Keratinocyte (primary cell): ENCODE data around the gene LAPTM5. TPM values are rescaled to one million over a fixed set of nuclear protein-coding genes. Genes with fewer than 3 reads are reported as not detected.

Source experiments
- DNase-seq: peaks from one replicate; pipeline ENCODE4 v3.0.0-alpha.2; 2011; ENCODE audit warnings: low read depth, missing footprints, low spot score
- FAIRE-seq: peaks from 2 replicates; lab custom pipeline; 2011; peaks lifted over from hg19 to GRCh38; lab: Jason Lieb, UNC
- H2AFZ ChIP-seq: 2 replicates; pipeline ENCODE4 v1.6.0; 2012; ENCODE audit warnings: low read length, control low read depth, inconsistent platforms; ENCODE audit not compliant: control insufficient read depth
- H3K27ac ChIP-seq: 2 replicates; pipeline ENCODE4 v1.5.1; 2011; ENCODE audit warnings: low read length; ENCODE audit not compliant: control insufficient read depth, insufficient read depth
- H3K27me3 ChIP-seq: 3 replicates; pipeline ENCODE4 v1.6.0; 2011; ENCODE audit warnings: low read length; ENCODE audit not compliant: control insufficient read depth, insufficient read depth; ENCODE audit errors: extremely low read depth
- H3K36me3 ChIP-seq, 2 experiments: 2 replicates in 1 of 2; 3 replicates in 1 of 2; pipeline ENCODE4 v1.5.1; 2011; ENCODE audit warnings: low read length in 2 of 2, mild to moderate bottlenecking in 1 of 2; ENCODE audit not compliant: control insufficient read depth in 2 of 2, insufficient read depth in 2 of 2; ENCODE audit errors: extremely low read depth in 1 of 2
- H3K4me1 ChIP-seq: 3 replicates; pipeline ENCODE4 v1.5.1; 2011; ENCODE audit warnings: low read length; ENCODE audit not compliant: control insufficient read depth, insufficient read depth; ENCODE audit errors: extremely low read depth
- H3K4me2 ChIP-seq: 3 replicates; pipeline ENCODE4 v1.6.0; 2011; ENCODE audit warnings: low read depth, low read length; ENCODE audit not compliant: control insufficient read depth, insufficient read depth; ENCODE audit errors: extremely low read depth
- H3K4me3 ChIP-seq, 3 experiments: fragments of 200-600 bp in 1 of 3; sonication (generic) in 1 of 3; 2 replicates in 2 of 3; 3 replicates in 1 of 3; pipeline ENCODE4 v1.5.1; 2011 to 2016; ENCODE audit warnings: low read length in 3 of 3, mild to moderate bottlenecking in 3 of 3, control low read depth in 2 of 3, inconsistent platforms in 1 of 3, low read depth in 1 of 3, mixed read lengths in 1 of 3, mixed run types in 1 of 3, moderate library complexity in 1 of 3; ENCODE audit not compliant: control insufficient read depth in 2 of 3, insufficient read depth in 2 of 3; ENCODE audit errors: extremely low read depth in 1 of 3
- H3K79me2 ChIP-seq: 2 replicates; pipeline ENCODE4 v1.6.0; 2012; ENCODE audit warnings: low read length; ENCODE audit not compliant: control insufficient read depth, insufficient read depth
- H3K9ac ChIP-seq: 3 replicates; pipeline ENCODE4 v1.6.0; 2011; ENCODE audit warnings: low read length; ENCODE audit not compliant: control insufficient read depth, insufficient read depth; ENCODE audit errors: extremely low read depth
- H3K9me1 ChIP-seq: 3 replicates; pipeline ENCODE4 v1.6.0; 2011; ENCODE audit warnings: low read length; ENCODE audit not compliant: control insufficient read depth, insufficient read depth; ENCODE audit errors: extremely low read depth
- H3K9me3 ChIP-seq: 2 replicates; pipeline ENCODE4 v1.5.1; 2012; ENCODE audit warnings: low read depth, low read length; ENCODE audit not compliant: control insufficient read depth
- H4K20me1 ChIP-seq: 3 replicates; pipeline ENCODE4 v1.6.0; 2011; ENCODE audit warnings: low read length; ENCODE audit not compliant: control insufficient read depth, insufficient read depth; ENCODE audit errors: extremely low read depth
- EZH2 ChIP-seq: IDR thresholded peaks from one replicate; pipeline ENCODE4 v1.6.1; 2012; ENCODE audit warnings: inconsistent platforms, mild to moderate bottlenecking, low read length, moderate library complexity
- dilution Hi-C: fragments of 300-500 bp; cut with MboI; formaldehyde crosslinking; loops from one replicate; pipeline ENCODE4 v1.7.0; 2020; ENCODE audit warnings: low sequenced_read_pairs; ENCODE audit not compliant: extremely low pct_ligation_motif_present
- polyA plus RNA-seq, 5 experiments: library from polyadenylated mRNA; depleted of rRNA in 3 of 5; stranded (reverse) in 3 of 5; stranded (forward) in 1 of 5; unstranded in 1 of 5; fragments of >200 nt; gene quantifications; 1 replicate in 1 of 5; 2 replicates in 3 of 5; 3 replicates in 1 of 5; pipeline versions ENCODE4 v1.2.1 to v1.2.3, GENCODE V29; 2011 to 2012; ENCODE audit warnings: missing spikeins in 2 of 5, low read depth in 1 of 5, low replicate concordance in 1 of 5
- TF ChIP-seq, protein P1 (sequence below), 3 experiments: IDR thresholded peaks in 1 of 3; conservative IDR thresholded peaks in 1 of 3; optimal IDR thresholded peaks in 1 of 3; 2 replicates in 2 of 3; 3 replicates in 1 of 3; pipeline versions ENCODE3 to v1.5.1; 2011; ENCODE audit warnings: low read length in 3 of 3, mild to moderate bottlenecking in 3 of 3, moderate library complexity in 2 of 3, control low read depth in 1 of 3, inconsistent platforms in 1 of 3; ENCODE audit not compliant: insufficient read depth in 2 of 3; ENCODE audit errors: extremely low read depth in 1 of 3

LAPTM5 gene
- polyA plus RNA-seq, 1 donor (not counting 4 experiments of a cell fraction or from before 2014, with no cell fraction given) = 0.18 TPM

GRCh38 chr1:30705698-30706097, 51.9 kb downstream of the LAPTM5 start:
- Histone ChIP-seq H3K9ac (no peak overlapping the region), H3K27me3 (no peaks in the 10 kb centered on the region), H3K9me1 (no peaks in the 10 kb centered on the region)

DNA sequence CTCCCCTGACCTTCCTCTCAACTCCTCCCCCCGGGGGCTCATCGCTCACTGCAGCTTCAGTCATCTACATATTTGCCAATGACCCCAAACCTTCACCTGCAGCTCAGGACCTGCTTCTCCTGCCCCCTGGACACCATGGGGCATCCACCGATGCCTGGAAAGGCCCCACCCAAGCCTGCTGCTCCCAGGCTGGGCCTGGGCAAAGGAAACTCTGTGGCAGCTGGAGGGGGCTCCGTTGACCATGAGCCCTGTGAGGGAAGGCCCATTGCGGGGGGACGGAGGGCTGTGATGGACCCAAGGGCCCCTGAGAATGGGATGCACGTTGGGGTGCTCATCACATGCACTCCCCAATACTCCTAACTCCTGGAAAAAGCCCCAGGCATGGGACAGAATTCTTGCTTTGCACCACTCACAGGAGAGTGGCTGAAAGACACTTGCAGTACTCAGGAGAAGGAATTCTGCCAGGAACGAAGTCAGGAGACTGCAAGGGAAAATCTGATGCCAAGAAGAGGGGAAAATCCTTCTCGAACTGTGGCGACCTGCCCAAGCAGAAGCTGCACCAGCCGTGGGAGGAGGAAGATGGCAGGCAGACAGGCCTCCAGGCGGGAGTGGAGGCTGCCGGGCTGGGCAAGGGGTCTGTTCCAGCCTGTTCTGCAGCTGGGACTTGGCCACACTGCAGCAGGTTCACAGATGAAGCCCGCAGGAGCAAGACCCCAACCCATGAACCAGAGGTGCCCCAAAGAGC, 52.6 kb downstream of the LAPTM5 start:
- dilution Hi-C loops = no loop called here
- Histone ChIP-seq H3K36me3 (no peaks in the 10 kb centered on the region), H3K79me2 (no peaks in the 10 kb centered on the region), H3K27ac (no peak overlapping the region), H3K4me1 (peaks cover 14% of the 10 kb centered on the region), H3K9me3 (no peaks in the 10 kb centered on the region), H4K20me1 (no peaks in the 10 kb centered on the region), H3K4me2 (no peak overlapping the region), H3K4me3 (no peak overlapping the region), H3K9ac (no peak overlapping the region), H3K27me3 (no peaks in the 10 kb centered on the region), H2AFZ (no peak overlapping the region), H3K9me1 (no peaks in the 10 kb centered on the region)
- TF ChIP-seq, protein P1, sequence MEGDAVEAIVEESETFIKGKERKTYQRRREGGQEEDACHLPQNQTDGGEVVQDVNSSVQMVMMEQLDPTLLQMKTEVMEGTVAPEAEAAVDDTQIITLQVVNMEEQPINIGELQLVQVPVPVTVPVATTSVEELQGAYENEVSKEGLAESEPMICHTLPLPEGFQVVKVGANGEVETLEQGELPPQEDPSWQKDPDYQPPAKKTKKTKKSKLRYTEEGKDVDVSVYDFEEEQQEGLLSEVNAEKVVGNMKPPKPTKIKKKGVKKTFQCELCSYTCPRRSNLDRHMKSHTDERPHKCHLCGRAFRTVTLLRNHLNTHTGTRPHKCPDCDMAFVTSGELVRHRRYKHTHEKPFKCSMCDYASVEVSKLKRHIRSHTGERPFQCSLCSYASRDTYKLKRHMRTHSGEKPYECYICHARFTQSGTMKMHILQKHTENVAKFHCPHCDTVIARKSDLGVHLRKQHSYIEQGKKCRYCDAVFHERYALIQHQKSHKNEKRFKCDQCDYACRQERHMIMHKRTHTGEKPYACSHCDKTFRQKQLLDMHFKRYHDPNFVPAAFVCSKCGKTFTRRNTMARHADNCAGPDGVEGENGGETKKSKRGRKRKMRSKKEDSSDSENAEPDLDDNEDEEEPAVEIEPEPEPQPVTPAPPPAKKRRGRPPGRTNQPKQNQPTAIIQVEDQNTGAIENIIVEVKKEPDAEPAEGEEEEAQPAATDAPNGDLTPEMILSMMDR (optimal IDR thresholded peaks at IDR 0.05 in 1 of 3, IDR thresholded peaks at IDR 0.05 in 1 of 3, conservative IDR thresholded peaks at IDR 0.05 in 1 of 3; ENCODE audit: extremely low read depth in 1 of 3, insufficient read depth in 2 of 3, low read length in 3 of 3) = no peak
- DNase-seq (no peak), FAIRE-seq (no peak)

More at GRCh38 chr1:30705698-30706097, 51.9 kb downstream of the LAPTM5 start:
- Histone ChIP-seq H3K36me3 (no peaks in the 10 kb centered on the region), H3K9me3 (no peaks in the 10 kb centered on the region), H3K79me2 (no peaks in the 10 kb centered on the region), H3K4me3 (no peak overlapping the region), H3K4me2 (no peak overlapping the region), H3K27ac (no peak overlapping the region), H4K20me1 (no peaks in the 10 kb centered on the region), H3K4me1 (peaks cover 12% of the 10 kb centered on the region), H2AFZ (no peak overlapping the region)
- FAIRE-seq (peak; percentile 32), DNase-seq (no peak)
- no peak for TF ChIP-seq EZH2
- TF ChIP-seq, protein P1 (optimal IDR thresholded peaks at IDR 0.05 in 1 of 3, IDR thresholded peaks at IDR 0.05 in 1 of 3, conservative IDR thresholded peaks at IDR 0.05 in 1 of 3; ENCODE audit: extremely low read depth in 1 of 3, insufficient read depth in 2 of 3, low read length in 3 of 3) = no peak
- dilution Hi-C loops = no loop called here
